Activated T-helper 1 cell treated with Interleukin-2 at 50 U/mL for 16 hours (primary cell): Measurements from ENCODE around the gene RPS3A.
"Not testable (repeated sequence)": the region's sequence is repeated elsewhere in the genome, so short reads cannot be mapped to it uniquely, and the experiment has no call there.

Source experiments
- DNase-seq: peaks from one replicate; pipeline ENCODE4 v3.0.0-alpha.2; 2020; ENCODE audit warnings: low read depth

The RPS3A gene

DNA sequence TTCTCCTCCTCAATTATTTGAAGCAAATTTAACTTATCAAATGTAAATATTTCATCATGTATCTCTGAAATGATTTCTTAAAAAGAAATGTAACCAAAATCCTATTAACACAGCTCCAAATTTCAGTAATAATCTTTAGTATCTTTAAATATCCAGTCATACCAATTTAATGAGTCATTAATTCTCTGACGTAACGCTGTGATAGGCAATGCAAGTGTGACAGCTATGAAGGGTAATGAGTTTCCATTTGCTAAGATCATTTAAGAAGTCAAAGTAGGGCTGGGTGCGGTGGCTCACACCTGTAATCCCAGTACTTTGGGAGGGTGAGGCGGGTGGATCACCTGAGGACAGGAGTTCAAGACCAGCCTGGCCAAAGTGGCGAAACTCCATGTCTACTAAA, 15.6 kb downstream of the RPS3A start:
- no peak for DNase-seq

DNA sequence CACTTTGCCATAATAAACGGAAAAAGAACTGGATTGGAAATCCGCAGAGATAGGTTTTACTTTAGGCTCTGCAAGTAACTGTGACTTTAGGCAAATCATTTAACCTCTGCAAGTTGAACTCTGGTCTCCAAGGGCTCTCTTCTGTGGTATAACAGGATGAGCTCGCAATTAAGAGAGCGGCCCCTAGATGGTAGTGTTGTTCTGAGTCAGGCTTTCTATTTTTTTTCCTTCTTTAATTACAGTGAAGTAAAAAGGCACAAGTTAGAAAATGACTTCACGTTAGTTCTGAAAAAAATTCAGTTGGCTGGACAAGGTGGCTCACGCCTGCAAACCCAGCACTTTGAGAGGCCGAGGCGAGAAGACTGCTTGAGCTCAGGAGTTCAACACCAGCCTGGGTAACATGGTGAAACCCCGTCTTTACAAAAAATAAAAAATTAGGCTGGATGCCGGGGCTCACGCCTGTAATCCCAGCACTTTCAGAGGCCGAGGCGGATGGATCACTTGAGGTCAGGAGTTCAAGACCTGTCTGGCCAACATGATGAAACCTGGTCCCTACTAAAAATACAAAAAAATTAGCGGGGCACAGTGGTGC, 18.0 kb downstream of the RPS3A start:
- DNase-seq = no peak

DNA sequence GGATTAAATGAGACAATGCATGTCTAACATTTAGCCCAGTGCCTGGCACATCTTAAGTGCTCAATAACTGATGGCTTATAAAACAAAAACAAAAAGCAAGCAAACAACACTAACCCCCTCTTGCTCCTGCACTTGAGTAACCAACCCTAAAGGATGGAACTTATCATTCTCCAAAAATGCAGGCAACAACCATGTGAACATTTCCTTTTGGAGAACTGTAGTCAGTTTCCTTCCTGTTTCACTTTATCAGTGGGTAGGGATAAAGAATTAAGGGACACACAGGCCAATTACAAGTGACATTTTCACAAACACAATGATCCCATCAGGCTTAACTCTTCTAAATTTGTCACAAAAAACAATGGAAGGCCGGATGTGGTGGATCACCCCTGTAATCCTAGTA, 30.4 kb downstream of the RPS3A start:
- DNase-seq = no peak

DNA sequence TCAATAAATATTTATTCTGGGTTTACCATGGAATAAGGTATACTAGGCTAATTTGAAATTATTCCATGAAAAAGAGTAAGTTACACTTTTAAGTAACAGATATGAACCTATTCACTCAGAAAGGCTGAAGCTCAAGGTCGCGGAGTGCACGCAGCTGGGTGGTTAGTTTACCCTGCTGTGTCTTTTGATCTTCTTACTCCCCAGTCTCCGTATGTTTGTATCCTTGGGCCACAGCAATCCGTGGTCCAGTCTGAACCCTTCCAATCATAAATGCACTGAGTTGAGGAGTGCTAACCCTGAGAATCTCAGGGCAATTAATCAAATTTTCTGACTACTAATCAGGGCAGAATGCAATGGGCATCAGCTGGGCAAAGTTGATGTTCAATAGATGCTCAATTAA, 33.9 kb downstream of the RPS3A start:
- DNase-seq = no peak

DNA sequence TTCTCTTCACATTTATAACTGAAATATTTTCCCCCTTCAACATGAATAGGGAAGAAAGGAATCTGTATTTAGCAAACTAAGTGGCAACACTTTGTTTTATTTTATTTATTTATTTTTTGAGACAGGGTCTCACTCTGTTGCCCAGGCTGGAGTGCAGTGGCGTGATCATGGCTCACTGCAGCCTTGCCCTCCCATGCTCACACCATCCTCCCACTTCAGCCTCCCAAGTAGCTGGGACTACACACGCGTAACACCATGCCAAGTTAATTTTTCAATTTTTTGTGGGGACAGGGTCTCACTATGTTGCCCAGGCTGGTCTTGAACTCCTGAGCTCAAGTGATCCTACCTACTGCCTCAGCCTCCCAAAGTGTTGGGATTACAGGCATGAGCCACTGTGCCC, 36.6 kb downstream of the RPS3A start:
- DNase-seq = not testable (repeated sequence)

DNA sequence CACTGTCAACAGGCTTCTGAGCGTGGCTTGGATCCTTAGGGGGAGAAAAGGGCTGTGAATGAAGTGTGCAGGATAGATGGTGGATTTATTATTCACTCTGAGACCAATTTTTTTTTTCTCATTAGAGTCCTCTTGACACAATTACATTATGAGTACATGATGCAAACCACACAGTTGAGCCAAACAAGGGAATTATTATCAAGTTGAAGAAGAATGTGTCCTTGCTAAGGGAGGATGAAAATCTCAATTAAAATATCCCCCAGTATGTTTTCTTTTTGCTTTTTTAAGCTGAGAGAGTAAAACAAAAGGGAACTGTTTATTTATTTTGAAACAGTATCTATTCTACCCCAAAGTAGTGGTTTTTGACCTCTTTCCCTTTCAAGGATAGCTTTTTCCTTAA, 40.4 kb downstream of the RPS3A start:
- no peak for DNase-seq

DNA sequence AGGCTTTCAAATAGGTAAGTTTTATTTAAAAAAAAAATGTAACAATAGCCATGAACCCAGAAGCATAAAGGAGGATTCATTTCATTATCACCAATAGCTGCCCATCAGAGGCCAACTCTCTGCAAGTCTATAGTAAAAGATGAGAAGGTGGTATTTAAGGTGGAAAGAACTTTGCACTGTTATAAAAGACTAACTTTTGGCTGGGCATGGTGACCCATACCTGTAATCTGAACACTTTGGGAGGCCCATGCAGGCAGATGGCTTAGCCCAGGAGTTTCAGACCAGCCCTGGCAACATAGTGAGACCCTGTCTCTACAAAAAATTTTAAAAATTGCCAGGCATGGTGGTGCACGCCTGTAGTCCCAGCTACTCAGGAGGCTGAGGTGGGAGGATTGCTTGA, 43.3 kb downstream of the RPS3A start:
- no peak for DNase-seq

DNA sequence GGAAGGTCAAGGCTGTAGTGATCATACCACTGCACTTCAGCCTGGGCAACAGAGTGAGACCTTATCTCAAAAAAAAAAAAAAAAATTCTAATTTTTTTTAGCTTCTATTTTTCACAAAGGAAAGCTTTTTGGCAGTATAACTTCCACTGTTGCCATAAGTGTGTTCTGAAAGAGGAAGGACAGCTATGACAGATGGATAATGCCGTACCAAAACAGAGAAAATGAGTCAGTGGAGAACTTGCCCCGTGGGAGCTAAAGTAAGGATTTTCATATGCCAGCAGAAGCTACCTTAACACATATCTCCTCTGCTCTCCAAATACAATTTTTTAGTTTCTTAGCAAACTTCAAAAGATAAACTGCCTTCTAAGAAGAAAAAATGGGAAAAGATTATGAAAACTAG, 43.7 kb downstream of the RPS3A start:
- DNase-seq = no peak

DNA sequence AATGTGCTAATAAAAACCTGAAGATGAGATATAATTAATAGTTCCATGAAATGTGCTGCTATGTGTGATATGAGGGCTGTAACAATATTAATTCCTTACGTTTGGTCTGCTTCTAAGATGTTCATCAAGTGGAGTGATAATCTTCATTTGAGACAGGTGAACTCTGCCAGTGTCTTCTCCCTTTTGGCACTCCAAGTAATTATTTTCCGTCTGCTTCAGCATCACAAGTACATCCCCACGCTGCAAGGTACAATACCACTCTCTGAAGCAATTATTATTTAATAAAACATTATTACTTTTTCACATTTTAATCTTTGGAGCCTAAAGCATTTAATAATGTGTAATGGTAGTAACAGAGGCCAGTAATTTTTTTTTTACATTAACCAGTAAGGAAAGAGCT, 44.4 kb downstream of the RPS3A start:
- no peak for DNase-seq

DNA sequence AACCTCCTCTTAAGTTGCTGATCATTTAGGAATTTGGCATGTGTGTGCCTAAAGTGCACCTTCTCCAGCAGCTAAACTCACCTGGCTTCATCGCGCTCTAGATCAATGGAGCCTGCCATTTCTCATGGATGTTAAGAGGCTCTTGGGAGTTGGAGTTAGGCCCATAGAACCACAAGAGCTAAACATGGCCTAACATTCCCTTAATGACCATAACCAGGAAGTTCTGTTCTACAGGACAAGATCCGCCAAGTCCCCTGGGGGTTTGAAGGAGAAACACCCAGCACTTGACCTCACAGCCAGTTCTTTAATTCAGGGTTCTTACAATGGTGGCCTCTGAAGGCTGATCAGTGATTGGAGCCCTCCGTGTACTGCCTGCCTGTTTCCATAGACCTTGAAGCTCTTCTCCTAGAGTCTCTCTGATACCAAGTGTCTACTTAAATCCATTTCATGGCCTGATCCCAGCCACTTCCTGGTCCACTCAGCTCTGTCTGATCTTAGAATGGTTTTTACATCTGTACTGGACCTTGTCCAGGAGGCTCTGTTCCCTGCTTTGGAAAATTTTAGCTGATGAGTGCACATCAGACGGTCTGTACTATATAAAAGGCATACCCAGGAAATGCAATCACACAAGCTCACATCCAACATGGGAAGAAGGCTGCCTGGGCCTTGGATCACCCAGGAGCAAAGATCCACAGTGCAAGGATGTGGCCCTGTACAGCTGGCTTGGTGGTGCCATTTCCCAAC, 45.1 kb downstream of the RPS3A start:
- no peak for DNase-seq

DNA sequence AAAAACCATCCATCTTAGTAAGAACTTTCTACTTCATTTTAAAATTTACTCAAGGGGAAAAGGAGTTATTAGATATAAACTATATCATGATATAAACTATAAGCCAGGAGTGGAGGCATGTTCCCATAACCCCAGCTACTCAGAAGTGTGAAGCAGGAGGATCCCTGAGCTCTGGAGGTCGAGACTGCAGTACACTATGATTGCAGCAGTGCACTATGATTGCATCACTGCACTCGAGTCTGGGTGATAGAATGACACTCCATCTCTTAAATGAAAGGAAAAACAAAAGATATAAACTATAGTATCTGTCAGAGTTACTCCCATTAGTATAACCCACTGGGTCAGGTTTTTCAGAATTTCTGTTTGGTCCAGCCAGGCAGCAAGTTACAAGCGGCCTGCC, 47.6 kb downstream of the RPS3A start:
- no peak for DNase-seq

DNA sequence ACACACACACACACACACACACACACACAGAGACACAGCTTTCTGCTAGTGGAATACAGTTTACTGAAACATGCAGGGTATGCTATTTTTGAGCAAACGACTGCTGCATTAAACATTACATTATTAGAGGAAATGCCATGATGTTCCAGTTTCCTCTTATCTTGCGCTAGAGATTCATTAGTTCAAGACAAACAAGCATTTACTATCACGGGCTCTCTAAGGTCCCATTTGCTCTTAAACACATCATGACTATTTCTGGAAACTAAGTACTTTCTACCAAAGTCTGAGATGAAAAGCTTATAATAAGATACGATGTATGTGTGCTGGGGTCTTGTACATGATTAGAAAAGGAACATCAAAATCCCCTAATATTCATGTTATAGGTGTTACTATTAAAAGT, 48.8 kb downstream of the RPS3A start:
- DNase-seq = no peak

DNA sequence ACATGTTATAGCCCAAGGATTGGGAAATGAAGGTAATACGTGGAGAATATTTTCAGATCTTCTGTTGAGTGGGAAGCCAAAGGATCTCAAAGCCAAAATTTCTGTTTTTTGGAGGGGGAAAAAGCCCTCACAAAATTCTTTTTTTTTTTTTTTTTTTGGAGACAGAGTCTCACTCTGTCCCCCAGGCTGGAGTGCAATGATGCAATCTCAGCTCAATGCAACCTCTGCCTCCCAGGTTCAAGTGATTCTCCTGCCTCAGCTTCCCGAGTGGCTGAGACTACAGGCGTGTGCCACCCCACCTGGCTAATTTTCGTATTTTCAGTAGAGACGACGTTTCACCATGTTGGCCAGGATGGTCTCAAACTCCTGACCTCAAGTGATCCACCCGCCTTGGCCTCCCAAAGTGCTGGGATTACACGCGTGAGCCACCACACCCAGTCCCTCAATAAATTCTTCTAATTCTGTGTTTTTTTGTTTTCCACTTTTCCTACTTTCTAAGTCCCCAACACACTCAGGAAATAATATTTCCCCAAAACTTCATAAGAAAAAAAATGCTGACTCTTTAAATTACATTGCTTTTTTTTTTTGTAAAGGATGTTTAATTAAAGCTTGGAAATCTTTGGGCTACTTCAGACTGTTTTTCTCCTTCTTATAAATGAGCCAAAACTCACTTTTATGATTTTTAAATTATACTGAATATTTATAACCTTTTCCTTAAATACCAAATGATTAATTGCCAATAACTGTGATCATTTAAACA, 51.6 kb downstream of the RPS3A start:
- no peak for DNase-seq

DNA sequence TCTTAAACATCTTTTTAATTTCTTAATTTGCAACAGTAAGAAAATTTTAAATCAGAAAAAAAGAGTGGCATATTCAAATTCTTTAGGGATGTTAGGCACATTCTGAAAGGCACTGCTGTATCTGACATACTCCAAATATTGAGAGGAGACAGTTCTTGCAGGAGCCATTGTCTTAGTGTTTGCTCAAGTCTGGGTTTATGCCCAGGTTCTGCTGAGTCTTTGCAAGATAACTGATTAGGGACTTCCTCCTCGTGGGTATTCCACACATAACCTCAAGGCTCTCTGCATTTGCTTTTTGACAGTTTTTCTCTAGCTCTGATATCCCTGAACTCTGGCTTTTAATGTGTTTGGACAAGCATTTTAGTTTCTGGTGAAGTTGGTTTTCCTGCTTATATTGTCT, 52.6 kb downstream of the RPS3A start:
- DNase-seq = no peak

DNA sequence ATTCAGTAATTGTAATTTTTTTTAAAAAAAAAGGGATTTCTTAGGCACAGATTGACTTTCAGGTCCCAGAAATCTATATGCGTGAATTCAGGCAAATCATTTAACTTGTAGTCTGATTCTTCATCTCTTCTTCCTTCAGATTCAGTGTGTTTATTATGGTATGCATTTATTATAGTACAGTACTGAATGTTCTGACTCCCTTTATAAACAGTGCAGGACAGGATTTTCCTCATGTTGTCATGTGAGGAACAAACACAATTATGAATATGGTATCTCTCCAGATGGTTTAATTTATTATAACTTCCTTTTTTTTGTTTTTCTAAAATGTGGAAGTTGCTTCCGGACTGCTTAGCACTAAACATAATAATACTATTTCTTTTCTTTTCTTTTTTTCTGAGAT, 54.2 kb downstream of the RPS3A start:
- DNase-seq = no peak
